ENCODE measurements around the gene CDRT15L2.
"Not testable (repeated sequence)": the region's sequence is repeated elsewhere in the genome, so short reads cannot be mapped to it uniquely, and the experiment has no call there.

The CDRT15L2 gene

DNA sequence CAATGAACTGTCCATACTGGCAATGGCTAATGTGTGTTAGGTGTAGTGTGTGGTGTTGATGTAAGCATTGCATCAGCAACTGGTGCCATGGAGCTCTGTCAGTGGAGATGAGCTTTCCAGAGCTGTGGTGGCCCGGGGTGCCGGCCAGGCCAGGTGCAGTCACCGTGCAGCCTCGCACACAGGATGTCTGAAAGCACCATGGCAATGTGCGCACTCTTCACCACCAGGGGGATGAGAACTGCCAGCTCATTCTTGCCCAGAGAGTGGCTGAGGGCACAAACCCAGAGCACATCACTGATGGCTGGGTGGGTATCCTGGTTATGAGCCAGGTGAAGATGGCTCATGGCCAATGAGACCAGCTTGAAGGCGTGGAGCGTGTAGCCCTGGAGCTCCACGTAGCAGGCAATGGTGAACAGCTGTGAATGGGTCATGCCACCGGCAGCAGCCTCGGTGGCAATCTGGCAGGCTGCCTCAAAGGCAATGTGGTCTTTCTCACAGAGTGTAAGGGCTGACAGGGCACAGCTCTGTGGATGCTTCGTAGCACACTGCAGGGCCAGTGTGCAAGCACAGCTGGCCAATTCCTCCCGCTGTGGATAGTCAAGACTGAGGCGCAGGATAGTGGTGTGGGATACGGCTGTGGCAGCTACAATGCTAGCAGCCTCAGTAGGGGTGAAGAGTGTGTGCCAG is 4.5 kb downstream of the CDRT15L2 start:
- not testable (repeated sequence) for DNase-seq

DNA sequence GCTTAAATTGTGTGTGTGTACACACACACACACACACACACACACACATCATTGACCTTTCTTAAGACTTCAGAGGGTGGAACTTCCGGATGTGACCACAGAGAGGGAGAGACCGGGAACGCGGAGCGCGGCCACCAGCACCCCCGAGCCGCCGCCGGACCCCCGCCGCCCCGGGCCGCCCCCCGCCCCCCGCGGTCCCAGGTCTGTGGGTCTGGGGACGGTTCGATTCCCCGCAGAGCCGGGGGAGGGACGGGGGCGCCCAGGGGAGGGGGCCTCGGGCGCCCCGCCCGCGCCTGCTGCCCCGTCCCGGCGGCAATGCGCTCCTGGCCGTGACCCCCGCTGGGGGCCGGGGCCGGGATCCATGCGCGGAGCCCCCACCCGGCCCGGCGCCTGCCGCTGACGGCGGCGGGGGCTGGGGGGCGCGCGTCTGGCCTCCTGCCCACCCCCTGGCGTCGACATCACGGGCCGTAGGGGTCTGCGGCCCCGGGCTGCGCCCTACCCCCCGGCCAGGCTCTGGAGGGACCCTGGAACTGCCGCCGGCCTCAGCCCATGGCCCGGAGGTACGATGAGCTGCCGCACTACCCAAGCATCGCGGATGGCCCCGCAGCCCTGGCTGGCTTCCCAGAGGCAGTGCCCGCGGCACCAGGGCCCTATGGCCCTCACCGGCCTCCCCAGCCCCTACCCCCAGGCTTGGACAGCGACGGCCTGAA is 9.4 kb downstream of the CDRT15L2 start:
- DNase-seq = peak; percentile 59

- not testable (repeated sequence) for DNase-seq
Observed at GRCh38 chr17:20589454-20589810, 9.9 kb downstream of the CDRT15L2 start.

DNA sequence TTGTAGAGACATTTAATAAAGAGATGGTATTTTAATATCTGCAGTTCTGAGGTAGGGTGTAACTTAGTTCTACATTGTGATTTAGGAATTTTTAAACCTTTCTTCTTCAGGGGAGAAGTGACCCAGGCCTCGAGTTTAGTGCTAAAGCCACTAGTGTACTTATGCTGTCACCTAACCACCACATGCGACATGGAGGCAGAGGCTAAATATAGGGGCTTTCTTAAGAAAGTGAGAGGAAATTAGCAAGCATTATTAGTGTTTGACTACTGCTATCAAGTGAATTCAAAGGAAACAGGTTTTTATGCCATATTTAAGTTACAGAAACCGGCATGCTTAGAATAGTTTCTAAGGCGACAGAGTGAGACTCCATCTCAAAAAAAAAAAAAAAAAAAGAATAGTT is 11.5 kb downstream of the CDRT15L2 start:
- DNase-seq = not testable (repeated sequence)

- not testable (repeated sequence) for DNase-seq
Observed at GRCh38 chr17:20605568-20605967, 26.0 kb downstream of the CDRT15L2 start.

DNA sequence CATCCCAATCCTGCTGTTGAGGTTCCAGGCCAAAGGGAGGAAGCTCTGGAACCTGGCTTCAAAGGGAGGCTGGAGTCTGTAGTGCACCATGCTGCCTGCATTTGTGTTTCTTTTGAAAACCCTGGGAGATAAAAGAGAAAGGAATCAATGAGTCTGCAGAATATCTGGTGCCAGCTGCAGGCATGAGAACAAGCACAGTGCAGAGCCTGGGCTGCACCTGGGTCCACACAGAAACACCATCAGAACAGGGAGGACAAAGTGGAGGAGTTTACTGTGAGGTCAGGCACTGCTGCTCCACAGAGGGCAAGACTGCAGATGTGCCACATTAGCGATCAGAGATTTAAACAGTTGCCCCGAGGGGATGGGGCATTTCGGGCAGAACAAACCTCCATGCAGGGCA is 30.0 kb downstream of the CDRT15L2 start:
- peak; percentile 14 for DNase-seq

DNA sequence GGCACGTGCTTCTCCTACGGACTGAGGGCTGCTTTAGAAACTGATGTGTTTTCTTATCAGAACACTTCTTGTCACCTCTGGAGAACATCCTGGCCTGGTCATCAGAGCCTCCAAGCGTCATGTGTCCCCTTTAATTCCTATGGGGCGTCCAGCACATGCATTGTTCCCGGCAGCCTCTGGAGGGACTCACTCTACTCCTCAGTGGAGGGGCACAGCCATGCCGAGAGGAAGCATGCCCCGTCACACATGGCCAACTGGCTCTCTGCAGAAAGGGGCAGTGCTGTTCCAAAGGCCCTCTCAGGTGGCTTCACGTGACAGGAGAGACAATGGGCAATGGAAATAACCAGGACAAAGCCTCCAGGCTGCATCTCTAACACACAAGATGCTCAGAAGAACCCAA is 31.8 kb downstream of the CDRT15L2 start:
- DNase-seq = no peak

GRCh38 chr17:20612635-20613034 is 33.1 kb downstream of the CDRT15L2 start:
- no peak for DNase-seq

GRCh38 chr17:20613248-20613647 is 33.7 kb downstream of the CDRT15L2 start:
- no peak for DNase-seq

DNA sequence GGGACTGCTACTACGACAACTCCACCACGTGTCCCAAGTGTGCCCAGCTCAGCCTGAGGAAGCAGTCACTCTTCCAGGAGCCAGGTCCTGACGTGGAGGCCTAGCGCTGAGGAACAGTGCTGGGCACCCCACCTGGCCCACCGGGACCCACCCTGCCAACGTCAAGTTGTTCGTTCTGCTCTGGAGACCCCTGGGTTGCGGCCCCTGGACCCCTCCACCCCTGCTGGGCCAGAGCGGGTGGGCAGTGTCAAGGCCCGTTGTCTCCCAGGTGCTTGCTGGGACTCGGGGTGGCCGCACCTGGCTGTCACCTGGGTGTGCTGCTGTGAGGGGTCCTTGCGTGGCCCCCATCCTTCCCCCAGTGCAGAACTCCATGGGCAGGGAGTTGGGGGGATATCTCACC is 34.4 kb downstream of the CDRT15L2 start:
- no peak for DNase-seq

DNA sequence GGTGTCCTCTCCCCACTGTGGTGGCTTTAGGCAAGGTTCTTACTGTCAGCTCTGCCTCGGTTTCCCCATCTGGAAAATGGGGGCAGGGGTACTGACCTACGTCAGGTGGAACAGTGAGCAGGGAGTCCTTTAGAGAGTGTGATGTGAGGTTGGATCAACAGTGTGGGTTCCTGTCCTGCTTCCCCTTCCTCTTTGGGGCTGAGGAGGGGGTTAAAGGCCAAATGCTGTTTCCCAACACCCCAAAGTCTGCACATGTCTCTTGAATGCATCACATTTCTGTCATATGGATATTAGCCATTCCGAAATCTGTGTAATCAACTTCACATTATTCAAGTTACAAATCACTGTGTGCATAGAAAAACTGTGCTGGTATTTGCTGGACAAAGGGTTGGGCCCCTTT is 35.9 kb downstream of the CDRT15L2 start:
- DNase-seq = not testable (repeated sequence)

All from NCI-H146 (cell line).